ENCODE results near the gene TP73. TPM values are rescaled to one million over a fixed set of nuclear protein-coding genes. Genes with fewer than 3 reads are reported as not detected.

Gene TP73
- total RNA-seq, 5 donors from 2014 or later (not counting 1 experiment from before 2014, with no cell fraction given), result 0.12 to 0.21 (median 0.18) TPM; not detected in 1

- POLR2A ChIA-PET, result no interaction called here
- peaks cover 33 to 79% of the 10 kb centered on the region in 2 donors for H3K36me3 ChIP-seq (ENCODE audit: control insufficient read depth in 2 of 2, extremely low read depth in 1 of 2, insufficient read depth in 1 of 2, low read length in 1 of 2)
Observed at GRCh38 chr1:3632716-3633343, 19.5 kb upstream of the TP73 start.

GRCh38 chr1:3633344-3634058, 18.8 kb upstream of the TP73 start:
- H3K36me3 ChIP-seq (ENCODE audit: control insufficient read depth in 2 of 2, extremely low read depth in 1 of 2, insufficient read depth in 1 of 2, low read length in 1 of 2), result peaks cover 32 to 79% of the 10 kb centered on the region in 2 donors
- POLR2A ChIA-PET, result no interaction called here
- no peaks in the 10 kb centered on the region for H3K4me1 Mint-ChIP-seq

More at GRCh38 chr1:3632716-3633343, 19.5 kb upstream of the TP73 start:
- peaks cover 43% of the 10 kb centered on the region for H3K36me3 Mint-ChIP-seq
- DNase-seq (no peak), ATAC-seq (replicated peaks in 1 of 4) (no peak)
- CTCF ChIA-PET, result no interaction called here
- Histone ChIP-seq H3K4me1 (ENCODE audit: control insufficient read depth in 1 of 2, extremely low read depth in 1 of 2, insufficient read depth in 2 of 2, low read length in 2 of 2) (no peaks in the 10 kb centered on the region), H3K27me3 (replicated peaks in 1 of 2; ENCODE audit: control insufficient read depth in 2 of 2, extremely low read depth in 1 of 2, insufficient read depth in 2 of 2, low read length in 1 of 2) (no peaks in the 10 kb centered on the region), H3K9me3 (no peaks in the 10 kb centered on the region), H3K4me3 (ENCODE audit: control insufficient read depth in 1 of 2, extremely low read depth in 1 of 2, low read length in 1 of 2) (no peak overlapping the region), H3K27ac (ENCODE audit: low read length) (no peak overlapping the region)
- WGBS (ENCODE audit: insufficient coverage), result 90% methylated on average over 18 of the region's 26 CpGs
- no peaks in the 10 kb centered on the region for H3K27me3 Mint-ChIP-seq
- H3K27ac Mint-ChIP-seq, result no peak overlapping the region
- H3K9me3 Mint-ChIP-seq, result no peaks in the 10 kb centered on the region
- H3K4me3 Mint-ChIP-seq, result no peak overlapping the region
- no peaks in the 10 kb centered on the region for H3K4me1 Mint-ChIP-seq

GRCh38 chr1:3634059-3634800, 18.1 kb upstream of the TP73 start:
- no peak overlapping the region for H3K27ac Mint-ChIP-seq
- no peaks in the 10 kb centered on the region for H3K4me1 Mint-ChIP-seq
- DNase-seq (no peak), ATAC-seq (replicated peaks in 1 of 4) (no peak)
- Histone ChIP-seq H3K27me3 (replicated peaks in 1 of 2; ENCODE audit: control insufficient read depth in 2 of 2, extremely low read depth in 1 of 2, insufficient read depth in 2 of 2, low read length in 1 of 2) (no peaks in the 10 kb centered on the region), H3K9me3 (no peaks in the 10 kb centered on the region), H3K27ac (ENCODE audit: low read length) (no peak overlapping the region), H3K36me3 (ENCODE audit: control insufficient read depth in 2 of 2, extremely low read depth in 1 of 2, insufficient read depth in 1 of 2, low read length in 1 of 2) (peaks cover 39 to 81% of the 10 kb centered on the region in 2 donors), H3K4me1 (ENCODE audit: control insufficient read depth in 1 of 2, extremely low read depth in 1 of 2, insufficient read depth in 2 of 2, low read length in 2 of 2) (no peaks in the 10 kb centered on the region), H3K4me3 (ENCODE audit: control insufficient read depth in 1 of 2, extremely low read depth in 1 of 2, low read length in 1 of 2) (no peak overlapping the region)
- no peaks in the 10 kb centered on the region for H3K9me3 Mint-ChIP-seq
- ChIA-PET CTCF (no interaction called here), POLR2A (no interaction called here)
- no peak overlapping the region for H3K4me3 Mint-ChIP-seq
- no peaks in the 10 kb centered on the region for H3K27me3 Mint-ChIP-seq
- H3K36me3 Mint-ChIP-seq, result peaks cover 49% of the 10 kb centered on the region
- 97% methylated on average over 21 of the region's 22 CpGs for WGBS (ENCODE audit: insufficient coverage)

More at GRCh38 chr1:3633344-3634058, 18.8 kb upstream of the TP73 start:
- Histone ChIP-seq H3K27me3 (replicated peaks in 1 of 2; ENCODE audit: control insufficient read depth in 2 of 2, extremely low read depth in 1 of 2, insufficient read depth in 2 of 2, low read length in 1 of 2) (no peaks in the 10 kb centered on the region), H3K4me1 (ENCODE audit: control insufficient read depth in 1 of 2, extremely low read depth in 1 of 2, insufficient read depth in 2 of 2, low read length in 2 of 2) (no peaks in the 10 kb centered on the region), H3K4me3 (ENCODE audit: control insufficient read depth in 1 of 2, extremely low read depth in 1 of 2, low read length in 1 of 2) (no peak overlapping the region), H3K9me3 (no peaks in the 10 kb centered on the region), H3K27ac (ENCODE audit: low read length) (no peak overlapping the region)
- WGBS (ENCODE audit: insufficient coverage), result 97% methylated on average over 27 of the region's 28 CpGs
- Mint-ChIP-seq H3K27me3 (no peaks in the 10 kb centered on the region), H3K27ac (no peak overlapping the region), H3K9me3 (no peaks in the 10 kb centered on the region), H3K4me3 (no peak overlapping the region), H3K36me3 (peaks cover 47% of the 10 kb centered on the region)
- CTCF ChIA-PET, result no interaction called here
- DNase-seq (no peak), ATAC-seq (replicated peaks in 1 of 4) (no peak)

GRCh38 chr1:3636080-3636479, 16.2 kb upstream of the TP73 start:
- H3K9me3 ChIP-seq, result no peaks in the 10 kb centered on the region
- ChIA-PET CTCF (no interaction called here), POLR2A (no interaction called here)
- H3K9me3 Mint-ChIP-seq, result no peaks in the 10 kb centered on the region
- WGBS (ENCODE audit: insufficient coverage), result 94% methylated on average over 14 of the region's 14 CpGs
- H3K36me3 Mint-ChIP-seq, result peaks cover 46% of the 10 kb centered on the region
- H3K36me3 ChIP-seq (ENCODE audit: control insufficient read depth in 2 of 2, extremely low read depth in 1 of 2, insufficient read depth in 1 of 2, low read length in 1 of 2), result peaks cover 31 to 73% of the 10 kb centered on the region in 2 donors
- no peaks in the 10 kb centered on the region for H3K27me3 ChIP-seq (replicated peaks in 1 of 2; ENCODE audit: control insufficient read depth in 2 of 2, extremely low read depth in 1 of 2, insufficient read depth in 2 of 2, low read length in 1 of 2)
- H3K4me1 Mint-ChIP-seq, result no peaks in the 10 kb centered on the region
- no peak for DNase-seq
- H3K4me3 Mint-ChIP-seq, result no peak overlapping the region
- no peak overlapping the region for H3K4me3 ChIP-seq (ENCODE audit: control insufficient read depth in 1 of 2, extremely low read depth in 1 of 2, low read length in 1 of 2)
- H3K27ac ChIP-seq (ENCODE audit: low read length), result no peak overlapping the region
- H3K4me1 ChIP-seq (ENCODE audit: control insufficient read depth in 1 of 2, extremely low read depth in 1 of 2, insufficient read depth in 2 of 2, low read length in 2 of 2), result no peaks in the 10 kb centered on the region
- no peaks in the 10 kb centered on the region for H3K27me3 Mint-ChIP-seq
- ATAC-seq (replicated peaks in 1 of 4), result no peak
- no peak overlapping the region for H3K27ac Mint-ChIP-seq

- Mint-ChIP-seq H3K9me3 (no peaks in the 10 kb centered on the region), H3K27ac (no peak overlapping the region), H3K4me1 (no peaks in the 10 kb centered on the region), H3K36me3 (peaks cover 46% of the 10 kb centered on the region), H3K4me3 (no peak overlapping the region), H3K27me3 (no peaks in the 10 kb centered on the region)
- ATAC-seq (replicated peaks in 1 of 4), result no peak
- no peak overlapping the region for H3K4me3 ChIP-seq (ENCODE audit: control insufficient read depth in 1 of 2, extremely low read depth in 1 of 2, low read length in 1 of 2)
- DNase-seq, result no peak
- H3K36me3 ChIP-seq (ENCODE audit: control insufficient read depth in 2 of 2, extremely low read depth in 1 of 2, insufficient read depth in 1 of 2, low read length in 1 of 2), result peaks cover 31 to 73% of the 10 kb centered on the region in 2 donors
- WGBS (ENCODE audit: insufficient coverage), result 98% methylated on average over 11 of the region's 11 CpGs
- H3K27me3 ChIP-seq (replicated peaks in 1 of 2; ENCODE audit: control insufficient read depth in 2 of 2, extremely low read depth in 1 of 2, insufficient read depth in 2 of 2, low read length in 1 of 2), result no peaks in the 10 kb centered on the region
- H3K9me3 ChIP-seq, result no peaks in the 10 kb centered on the region
- ChIA-PET CTCF (no interaction called here), POLR2A (no interaction called here)
- H3K27ac ChIP-seq (ENCODE audit: low read length), result no peak overlapping the region
- no peaks in the 10 kb centered on the region for H3K4me1 ChIP-seq (ENCODE audit: control insufficient read depth in 1 of 2, extremely low read depth in 1 of 2, insufficient read depth in 2 of 2, low read length in 2 of 2)
Observed at GRCh38 chr1:3636531-3636930, 15.8 kb upstream of the TP73 start.

- Mint-ChIP-seq H3K36me3 (peaks cover 56% of the 10 kb centered on the region), H3K4me3 (no peak overlapping the region), H3K27ac (no peak overlapping the region), H3K9me3 (no peaks in the 10 kb centered on the region), H3K4me1 (no peaks in the 10 kb centered on the region), H3K27me3 (no peaks in the 10 kb centered on the region)
- no peak for DNase-seq
- POLR2A ChIA-PET, result no interaction called here
- Histone ChIP-seq H3K4me1 (ENCODE audit: control insufficient read depth in 1 of 2, extremely low read depth in 1 of 2, insufficient read depth in 2 of 2, low read length in 2 of 2) (no peaks in the 10 kb centered on the region), H3K27ac (ENCODE audit: low read length) (no peak overlapping the region), H3K27me3 (replicated peaks in 1 of 2; ENCODE audit: control insufficient read depth in 2 of 2, extremely low read depth in 1 of 2, insufficient read depth in 2 of 2, low read length in 1 of 2) (no peaks in the 10 kb centered on the region), H3K4me3 (ENCODE audit: control insufficient read depth in 1 of 2, extremely low read depth in 1 of 2, low read length in 1 of 2) (no peak overlapping the region), H3K9me3 (no peaks in the 10 kb centered on the region), H3K36me3 (ENCODE audit: control insufficient read depth in 2 of 2, extremely low read depth in 1 of 2, insufficient read depth in 1 of 2, low read length in 1 of 2) (peaks cover 31 to 67% of the 10 kb centered on the region in 2 donors)
- ATAC-seq (replicated peaks in 1 of 4), result no peak
- CTCF ChIA-PET, result no interaction called here
- WGBS (ENCODE audit: insufficient coverage), result over 99% methylated on average over 12 of the region's 12 CpGs
Observed at GRCh38 chr1:3638027-3638426, 14.3 kb upstream of the TP73 start.
